GM12872 (cell line): Measurements from ENCODE around the gene NES.
A peak's percentile ranks its signal among the peaks of the same experiment; 100 is the strongest.

Experiments
- TF ChIP-seq, protein P1 (sequence below): IDR thresholded peaks from 3 replicates; pipeline ENCODE4 v1.5.1; 2011; ENCODE audit warnings: low read depth, mild to moderate bottlenecking, low read length, moderate library complexity; ENCODE audit not compliant: insufficient read depth

The NES gene

DNA sequence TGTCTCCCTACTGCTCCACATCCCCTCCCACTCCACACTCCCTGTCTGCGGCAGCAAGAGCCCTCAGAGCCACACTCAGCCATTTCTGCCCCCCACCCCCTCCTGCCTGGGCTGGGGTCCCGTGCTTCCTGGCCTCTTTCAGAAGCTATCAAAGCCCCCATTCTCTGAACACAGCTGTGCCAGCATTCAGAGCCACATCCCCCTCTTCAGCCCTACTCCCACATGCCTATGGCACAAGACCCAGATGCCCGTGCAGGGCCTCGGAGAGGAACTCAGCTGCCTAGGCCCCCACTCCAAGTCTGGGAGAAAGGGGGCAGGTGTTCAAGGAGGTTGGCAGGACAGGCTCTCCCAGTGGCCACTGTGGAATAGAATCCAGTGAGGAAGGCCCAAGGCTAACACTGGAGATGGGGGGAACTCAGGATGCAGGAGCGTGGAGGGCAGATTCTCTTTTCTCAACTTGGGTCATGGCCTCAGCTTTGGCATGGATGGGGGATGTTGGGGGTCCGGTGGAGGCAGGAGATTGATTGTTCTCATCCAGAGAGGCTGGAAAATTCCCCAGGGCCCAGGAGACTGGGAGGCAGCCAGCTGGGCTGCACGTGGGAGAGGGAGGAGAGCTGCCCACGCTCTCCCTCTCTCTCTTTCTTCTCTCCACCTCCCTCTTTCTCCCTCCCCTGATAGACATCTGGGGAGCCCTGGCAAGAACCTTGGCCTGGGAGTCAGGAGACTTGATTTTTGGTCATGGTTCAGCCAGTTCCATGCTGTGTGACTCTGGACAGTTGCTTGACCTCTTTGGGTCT lies 38.8 kb downstream of the NES start:
- TF ChIP-seq, protein P1, sequence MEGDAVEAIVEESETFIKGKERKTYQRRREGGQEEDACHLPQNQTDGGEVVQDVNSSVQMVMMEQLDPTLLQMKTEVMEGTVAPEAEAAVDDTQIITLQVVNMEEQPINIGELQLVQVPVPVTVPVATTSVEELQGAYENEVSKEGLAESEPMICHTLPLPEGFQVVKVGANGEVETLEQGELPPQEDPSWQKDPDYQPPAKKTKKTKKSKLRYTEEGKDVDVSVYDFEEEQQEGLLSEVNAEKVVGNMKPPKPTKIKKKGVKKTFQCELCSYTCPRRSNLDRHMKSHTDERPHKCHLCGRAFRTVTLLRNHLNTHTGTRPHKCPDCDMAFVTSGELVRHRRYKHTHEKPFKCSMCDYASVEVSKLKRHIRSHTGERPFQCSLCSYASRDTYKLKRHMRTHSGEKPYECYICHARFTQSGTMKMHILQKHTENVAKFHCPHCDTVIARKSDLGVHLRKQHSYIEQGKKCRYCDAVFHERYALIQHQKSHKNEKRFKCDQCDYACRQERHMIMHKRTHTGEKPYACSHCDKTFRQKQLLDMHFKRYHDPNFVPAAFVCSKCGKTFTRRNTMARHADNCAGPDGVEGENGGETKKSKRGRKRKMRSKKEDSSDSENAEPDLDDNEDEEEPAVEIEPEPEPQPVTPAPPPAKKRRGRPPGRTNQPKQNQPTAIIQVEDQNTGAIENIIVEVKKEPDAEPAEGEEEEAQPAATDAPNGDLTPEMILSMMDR: no peak

DNA sequence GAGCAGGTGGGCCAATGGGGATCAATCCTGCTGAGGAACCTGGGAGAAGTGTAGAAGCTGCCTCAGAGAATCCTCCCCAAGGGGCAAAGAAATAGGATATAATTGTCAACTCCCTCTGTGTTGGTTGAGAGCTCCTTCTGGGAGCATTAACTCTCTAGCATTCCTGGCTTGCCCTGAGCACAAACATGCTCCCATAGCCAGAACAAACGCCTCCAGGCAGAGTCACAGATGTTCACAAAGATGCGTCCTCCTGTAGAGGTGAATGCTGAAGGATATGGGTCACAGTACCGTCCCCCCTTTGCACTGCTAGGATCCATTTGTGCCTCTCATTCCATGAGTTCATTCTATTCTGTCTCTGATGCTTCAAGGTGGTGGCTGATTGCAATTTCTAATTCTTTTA lies 44.9 kb downstream of the NES start:
- TF ChIP-seq, protein P1: no peak

DNA sequence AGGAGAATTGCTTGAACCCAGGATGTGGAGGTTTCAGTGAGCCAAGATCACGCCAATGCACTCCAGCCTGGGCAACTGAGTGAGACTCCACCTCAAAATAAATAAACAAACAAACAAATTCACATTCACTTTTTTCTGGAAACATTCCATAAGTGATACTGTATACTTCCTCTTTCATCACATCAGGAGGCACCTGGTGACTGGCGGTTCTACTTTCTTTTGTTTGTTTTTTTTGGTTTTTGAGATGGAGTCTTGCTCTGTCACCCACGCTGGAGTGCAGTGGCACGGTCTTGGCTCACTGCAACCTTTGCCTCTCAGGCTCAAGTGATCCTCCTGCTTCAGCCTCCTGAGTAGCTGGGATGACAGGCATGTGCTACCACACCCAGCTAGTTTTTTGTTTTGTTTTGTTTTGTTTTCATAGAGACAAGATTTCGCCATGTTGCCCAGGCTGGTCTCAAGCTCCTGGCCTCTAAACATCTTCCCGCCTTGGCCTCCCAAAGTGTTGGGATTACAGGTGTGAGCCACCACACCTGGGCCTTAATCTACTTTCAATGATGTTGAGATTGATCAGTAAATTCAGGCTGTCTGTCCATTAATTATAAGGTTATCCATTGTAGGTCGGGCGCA lies 47.3 kb downstream of the NES start:
- TF ChIP-seq, protein P1: no peak

DNA sequence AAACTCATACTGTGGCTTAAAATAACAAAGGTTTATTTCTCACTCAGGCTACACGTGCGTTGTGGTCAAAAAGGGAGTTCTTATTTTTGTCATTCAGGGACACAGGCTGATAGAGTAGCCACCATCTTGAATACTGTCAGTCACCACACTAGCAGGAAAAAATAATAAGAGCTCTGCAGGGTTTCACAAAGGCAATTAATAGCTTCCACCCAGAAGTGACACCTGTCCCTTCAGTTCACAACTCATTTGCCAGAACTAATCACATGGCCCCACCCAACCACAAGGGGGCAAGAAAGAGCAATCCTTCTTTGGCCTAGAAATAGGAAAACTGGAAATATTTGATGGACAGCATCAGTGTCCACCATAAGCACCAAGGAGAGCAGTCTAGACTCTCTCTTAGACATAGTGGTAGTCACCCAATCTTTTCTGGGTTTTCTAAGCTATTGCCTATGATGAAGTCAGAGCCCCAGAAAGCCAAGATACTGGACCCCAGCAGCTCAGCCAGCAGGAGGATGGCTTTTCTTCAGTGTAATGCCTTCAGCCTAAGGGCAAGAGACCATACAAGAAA lies 49.8 kb downstream of the NES start:
- TF ChIP-seq, protein P1: peak; percentile 82

DNA sequence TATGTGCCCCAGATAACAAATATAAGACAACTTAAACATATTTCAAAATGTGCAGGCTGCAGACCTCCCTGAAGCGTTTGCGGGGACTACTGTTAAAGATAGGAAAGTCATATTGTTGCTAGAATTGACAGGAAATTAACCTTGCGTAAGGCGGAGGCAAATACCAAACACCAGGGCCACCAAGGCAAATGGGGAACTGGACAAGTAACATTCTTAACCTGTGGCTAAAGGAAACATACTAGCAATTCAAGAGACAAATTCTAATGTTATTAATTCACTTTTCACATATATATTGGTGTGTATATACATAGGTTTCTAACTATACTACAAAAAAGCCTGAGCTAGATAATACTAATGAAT lies 51.1 kb downstream of the NES start:
- TF ChIP-seq, protein P1: no peak

DNA sequence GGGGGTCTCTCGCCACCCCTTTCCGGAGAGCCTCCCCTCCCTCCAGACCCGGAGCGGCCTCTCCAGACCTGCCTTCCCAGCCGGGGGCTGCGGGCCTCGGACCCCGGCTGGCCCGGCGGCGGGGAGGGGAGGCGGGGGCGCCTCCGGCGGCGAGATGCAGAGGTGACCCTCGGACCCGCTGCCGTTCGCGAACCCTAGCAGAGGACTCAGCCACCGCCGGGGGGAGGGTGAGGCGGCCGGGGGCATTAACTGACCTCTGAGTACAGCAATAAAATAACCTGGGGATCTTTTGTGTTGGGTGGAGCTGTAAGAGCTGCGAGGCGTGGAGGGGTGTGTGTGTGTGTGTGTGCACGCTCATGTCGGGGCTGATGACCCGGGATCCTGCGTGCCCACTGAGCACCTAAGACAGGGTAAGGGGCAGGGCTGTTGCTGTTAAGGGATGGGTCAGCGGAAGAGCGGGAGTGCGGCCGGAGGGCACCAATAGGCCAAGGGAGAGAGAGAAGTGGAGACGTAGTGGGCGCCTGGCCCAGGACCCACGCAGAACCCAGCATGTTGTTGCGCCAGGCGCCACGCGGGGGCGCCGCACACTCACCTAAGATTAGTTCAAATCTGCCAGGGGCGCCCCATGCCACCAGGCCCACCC lies 51.6 kb downstream of the NES start:
- TF ChIP-seq, protein P1: peak; percentile 89

DNA sequence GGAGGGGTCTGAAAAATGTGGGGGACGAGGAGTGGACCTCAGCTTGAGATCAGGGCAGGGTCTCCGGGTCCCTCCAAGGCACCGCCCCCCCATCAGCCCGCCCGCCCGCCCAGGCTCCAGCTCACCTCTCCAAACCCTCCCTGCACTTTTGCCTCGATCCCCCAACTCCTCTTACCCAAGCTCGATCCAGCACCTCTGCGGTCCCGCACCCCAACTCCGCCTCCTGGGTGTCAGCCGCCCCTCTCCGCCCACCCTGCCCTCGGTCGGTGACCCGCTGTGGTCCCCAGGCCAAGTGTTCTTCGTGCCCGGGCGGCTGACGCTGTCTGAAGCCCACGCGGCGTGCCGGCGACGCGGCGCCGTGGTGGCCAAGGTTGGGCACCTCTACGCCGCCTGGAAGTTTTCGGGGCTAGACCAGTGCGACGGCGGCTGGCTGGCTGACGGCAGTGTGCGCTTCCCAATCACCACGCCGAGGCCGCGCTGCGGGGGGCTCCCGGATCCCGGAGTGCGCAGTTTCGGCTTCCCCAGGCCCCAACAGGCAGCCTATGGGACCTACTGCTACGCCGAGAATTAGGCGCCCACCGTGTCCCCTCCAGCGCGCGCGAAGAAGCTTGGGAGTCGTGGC lies 52.3 kb downstream of the NES start:
- TF ChIP-seq, protein P1: no peak
